ENCODE measurements around the gene MGAT5.

Gene MGAT5

DNA sequence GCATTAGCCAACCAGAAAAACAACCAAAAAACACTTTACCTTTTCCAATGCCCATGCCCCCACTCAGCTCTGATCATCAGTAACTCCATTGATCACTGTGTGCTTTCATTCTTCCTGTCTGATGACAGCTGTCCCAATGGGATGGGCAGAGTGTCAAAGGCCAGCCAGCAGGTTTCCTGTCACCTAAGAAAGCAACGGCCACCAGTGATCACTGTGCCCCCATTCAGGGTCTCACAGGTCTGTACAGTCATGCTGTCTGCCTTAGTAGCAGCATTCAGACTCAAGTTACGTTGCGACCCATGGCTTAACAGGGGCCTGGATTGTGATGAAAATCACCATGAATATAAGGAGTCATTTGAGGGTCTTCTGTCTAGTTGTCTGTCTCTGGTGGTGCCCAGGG lies 184.5 kb downstream of the MGAT5 start:
- in situ Hi-C loops (cut with MboI; ENCODE audit: low sequenced_read_pairs) = no loop called here

DNA sequence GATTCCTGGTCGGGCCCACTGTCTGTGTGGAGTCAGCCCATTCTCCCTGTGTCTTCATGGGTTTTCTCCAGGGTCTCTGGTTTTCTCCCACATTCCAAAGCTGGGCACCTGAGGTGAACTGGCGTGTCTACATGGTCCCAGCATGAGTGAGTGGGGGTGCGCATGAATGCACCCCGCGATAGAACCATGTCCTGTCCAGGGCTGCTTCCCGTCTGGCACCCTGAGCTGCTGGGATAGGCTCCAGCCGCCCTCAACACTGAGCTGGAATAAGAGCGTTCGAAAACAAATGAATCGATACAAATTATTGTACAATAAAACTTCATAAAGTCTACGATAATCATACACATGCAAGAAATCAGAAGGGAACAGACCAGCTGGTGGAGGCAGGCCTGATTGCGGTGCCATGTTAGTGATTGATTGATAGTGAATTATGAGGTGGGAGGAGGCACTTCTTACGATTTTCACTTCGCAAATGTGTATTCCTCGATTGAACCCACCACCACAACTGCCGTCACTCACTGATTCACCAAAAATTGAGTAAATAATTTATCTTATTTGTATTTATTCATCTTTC lies 186.6 kb downstream of the MGAT5 start:
- in situ Hi-C loops (cut with MboI; ENCODE audit: low sequenced_read_pairs) = no loop called here

DNA sequence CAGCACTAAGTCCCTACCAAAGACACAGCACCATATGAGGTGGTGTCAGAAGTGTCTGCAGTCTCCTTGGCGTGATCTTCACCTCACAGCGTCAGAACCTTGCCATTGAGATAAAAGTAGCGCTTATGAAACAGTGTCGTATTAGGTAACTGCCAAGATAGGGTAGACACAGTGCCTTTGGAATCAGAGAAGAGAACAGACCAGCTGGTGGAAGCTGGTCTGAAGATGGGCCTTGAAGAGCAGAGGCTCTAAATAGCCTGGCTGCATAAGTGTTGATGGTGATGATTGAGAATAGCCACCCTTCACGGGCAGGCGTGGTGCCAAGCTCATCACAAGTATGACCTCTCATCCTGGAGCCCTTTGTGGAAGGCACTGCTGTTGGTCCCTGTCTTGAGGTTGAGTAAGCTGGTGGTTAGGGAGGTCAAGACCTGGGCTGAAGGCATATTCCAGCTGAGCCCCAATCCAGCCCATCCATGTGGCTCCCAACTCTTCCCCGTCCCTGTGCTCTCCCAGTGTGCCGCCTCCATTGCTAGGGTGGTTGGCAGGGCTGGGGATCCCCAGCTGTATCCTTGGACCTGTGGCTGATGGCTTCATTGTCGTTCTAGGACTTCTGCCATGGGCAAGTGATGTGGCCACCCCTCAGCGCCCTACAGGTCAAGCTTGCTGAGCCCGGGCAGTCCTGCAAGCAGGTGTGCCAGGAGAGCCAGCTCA lies 187.4 kb downstream of the MGAT5 start:
- in situ Hi-C loops (cut with MboI; ENCODE audit: low sequenced_read_pairs) = no loop called here

DNA sequence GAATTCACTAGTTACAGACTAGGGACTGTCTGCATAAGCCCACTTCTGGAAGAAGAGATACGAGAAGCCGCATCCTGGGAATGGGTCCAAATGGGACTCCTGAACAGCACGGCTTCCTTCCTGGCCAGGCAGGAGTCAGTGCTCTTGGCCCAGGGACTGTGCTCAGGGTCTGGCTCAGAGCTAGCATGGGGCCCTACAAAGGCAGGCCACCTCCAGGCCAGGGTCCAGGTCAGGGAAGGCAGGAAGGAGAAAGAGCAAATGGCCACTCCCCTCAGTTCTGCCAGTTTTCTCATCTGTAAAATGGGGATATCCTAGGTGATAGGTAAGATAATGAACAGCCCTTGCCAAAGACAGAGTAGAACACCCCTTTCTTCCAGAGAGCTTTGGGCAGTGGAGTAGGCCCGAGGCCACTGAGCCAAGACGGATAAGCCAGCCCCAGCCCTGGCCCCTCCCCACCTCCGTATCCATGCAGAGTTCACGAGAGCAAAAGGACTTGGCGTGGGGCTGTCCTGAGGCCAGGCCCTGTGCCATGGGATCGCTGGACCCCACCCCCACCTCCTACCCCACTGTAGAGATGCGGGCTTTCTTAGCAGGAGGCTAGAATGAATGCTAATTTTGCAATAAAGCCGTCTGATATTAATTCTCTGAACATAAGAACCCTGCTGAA lies 190.1 kb downstream of the MGAT5 start:
- in situ Hi-C loops (cut with MboI; ENCODE audit: low sequenced_read_pairs) = no loop called here

DNA sequence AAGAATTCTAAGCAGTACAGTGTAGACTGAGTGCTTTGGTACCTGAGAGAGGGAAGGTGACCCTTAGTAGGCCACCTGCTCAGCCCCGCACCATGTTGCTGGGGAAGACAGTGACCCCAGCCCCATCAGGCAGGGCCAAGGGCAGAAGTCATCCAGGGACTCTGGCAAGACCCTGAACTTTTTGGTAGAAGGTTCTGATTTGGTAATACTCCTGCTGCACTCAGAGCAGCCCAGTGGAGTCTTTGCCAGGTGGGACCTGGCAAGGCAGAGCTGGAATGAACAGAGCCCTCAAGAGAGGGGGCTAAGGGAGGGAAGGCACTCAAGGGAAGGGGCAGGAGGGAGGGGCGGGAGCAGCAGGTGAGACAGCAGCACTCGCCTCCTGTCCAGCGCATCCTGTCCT lies 191.2 kb downstream of the MGAT5 start:
- in situ Hi-C loops (cut with MboI; ENCODE audit: low sequenced_read_pairs) = no loop called here

DNA sequence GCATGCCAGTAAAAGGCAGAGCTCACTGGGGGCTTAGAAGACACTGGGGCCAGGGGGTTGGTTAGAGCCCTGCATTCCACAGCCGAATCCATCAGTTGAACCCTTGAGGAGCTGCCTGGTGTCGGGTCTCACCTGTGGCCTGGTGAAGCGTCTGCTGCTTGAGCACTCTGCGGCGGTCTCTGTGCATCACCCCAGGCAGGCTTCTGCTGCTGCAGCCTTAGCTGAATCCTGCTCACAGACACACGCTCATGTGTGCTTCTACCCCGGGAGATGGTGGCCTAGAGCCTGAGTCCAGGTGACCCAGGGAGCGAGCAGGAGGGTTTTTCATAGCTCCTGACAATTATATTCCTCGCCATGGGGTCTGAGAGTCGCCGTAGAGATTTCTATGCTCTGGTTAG lies 192.1 kb downstream of the MGAT5 start:
- in situ Hi-C loops (cut with MboI; ENCODE audit: low sequenced_read_pairs) = no loop called here

DNA sequence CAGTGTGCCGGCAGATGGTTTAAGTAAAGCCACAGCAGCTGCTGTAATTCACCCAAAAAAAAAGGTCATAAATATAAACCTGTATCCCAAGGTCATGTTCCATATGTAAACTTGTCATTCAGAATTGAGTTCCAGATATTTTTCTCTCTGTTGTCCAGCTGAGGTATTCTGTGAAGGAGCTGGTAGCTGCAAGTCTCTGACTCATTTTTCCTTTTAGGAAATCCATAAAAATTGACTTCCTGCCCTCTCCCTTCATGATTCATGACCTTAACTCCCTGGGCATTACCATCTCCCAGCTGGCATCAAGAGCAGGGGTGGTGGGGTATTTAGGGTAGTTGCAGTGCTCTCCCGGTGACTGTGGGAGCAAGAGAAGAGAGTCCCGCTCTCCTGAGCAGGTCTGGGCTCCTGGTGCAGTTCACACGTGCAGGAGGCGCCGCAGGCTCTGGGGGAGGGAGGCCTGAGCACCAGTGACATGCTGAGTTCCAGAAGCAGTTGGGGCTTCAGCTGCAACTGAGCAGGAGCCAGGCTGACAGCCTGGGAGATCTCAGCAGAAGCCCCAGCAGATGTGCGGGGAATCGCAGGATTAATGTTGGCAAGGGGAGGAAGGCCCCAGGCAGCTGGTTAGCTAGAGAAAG lies 192.6 kb downstream of the MGAT5 start:
- in situ Hi-C loops (cut with MboI; ENCODE audit: low sequenced_read_pairs) = no loop called here

DNA sequence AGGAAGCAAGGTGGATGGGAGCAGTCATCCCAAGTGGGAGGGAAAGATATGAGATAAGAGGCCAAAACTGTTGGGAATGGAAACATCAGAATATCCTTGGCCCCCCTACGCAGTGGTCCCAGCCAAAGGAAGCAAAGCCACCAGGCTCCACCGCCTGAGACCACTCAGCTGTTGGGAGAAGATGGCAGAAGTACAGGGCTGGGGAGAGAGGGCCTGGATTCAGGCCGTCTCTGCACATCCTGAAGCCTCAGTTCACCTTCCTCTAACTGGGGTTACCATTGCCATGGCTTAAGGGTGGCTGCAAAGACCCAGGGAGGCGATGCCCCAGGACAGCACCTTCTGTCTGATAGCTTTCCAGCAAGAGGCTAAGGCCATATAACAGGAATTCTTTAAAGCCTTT lies 193.8 kb downstream of the MGAT5 start:
- in situ Hi-C loops (cut with MboI; ENCODE audit: low sequenced_read_pairs) = no loop called here

DNA sequence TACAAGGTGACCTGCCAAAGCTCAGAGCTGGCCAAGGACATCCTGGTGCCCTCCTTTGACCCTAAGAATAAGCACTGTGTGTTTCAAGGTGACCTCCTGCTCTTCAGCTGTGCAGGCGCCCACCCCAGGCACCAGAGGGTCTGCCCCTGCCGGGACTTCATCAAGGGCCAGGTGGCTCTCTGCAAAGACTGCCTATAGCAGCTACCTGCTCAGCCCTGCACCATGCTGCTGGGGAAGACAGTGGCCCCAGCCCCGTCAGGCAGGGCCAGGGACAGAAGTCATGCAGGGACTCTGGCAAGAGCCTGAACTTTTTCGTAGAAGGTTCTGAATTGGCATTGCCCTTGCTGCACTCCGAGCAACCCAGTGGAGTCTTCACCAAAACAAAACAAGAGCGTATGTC lies 194.8 kb downstream of the MGAT5 start:
- in situ Hi-C loops (cut with MboI; ENCODE audit: low sequenced_read_pairs) = no loop called here

DNA sequence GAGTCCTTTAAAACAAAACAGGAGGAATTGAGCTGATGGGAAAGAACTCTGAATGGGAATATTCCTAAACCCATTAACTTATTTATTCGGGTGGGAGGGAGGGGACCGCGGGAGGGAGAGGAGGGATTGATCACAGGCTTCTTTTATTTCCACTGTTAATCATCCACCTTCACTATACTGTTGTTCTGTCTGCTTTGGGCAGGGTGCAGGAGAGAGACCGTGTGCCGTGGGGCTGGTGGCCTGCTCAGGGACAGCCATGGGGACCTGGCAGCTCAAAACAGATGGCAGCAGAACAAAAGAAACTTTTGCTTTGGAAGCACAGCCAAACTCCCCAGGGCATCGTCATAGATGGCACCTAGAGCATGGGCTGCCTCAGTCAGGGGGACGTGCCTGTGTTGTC lies 195.3 kb downstream of the MGAT5 start:
- in situ Hi-C loops (cut with MboI; ENCODE audit: low sequenced_read_pairs) = no loop called here

DNA sequence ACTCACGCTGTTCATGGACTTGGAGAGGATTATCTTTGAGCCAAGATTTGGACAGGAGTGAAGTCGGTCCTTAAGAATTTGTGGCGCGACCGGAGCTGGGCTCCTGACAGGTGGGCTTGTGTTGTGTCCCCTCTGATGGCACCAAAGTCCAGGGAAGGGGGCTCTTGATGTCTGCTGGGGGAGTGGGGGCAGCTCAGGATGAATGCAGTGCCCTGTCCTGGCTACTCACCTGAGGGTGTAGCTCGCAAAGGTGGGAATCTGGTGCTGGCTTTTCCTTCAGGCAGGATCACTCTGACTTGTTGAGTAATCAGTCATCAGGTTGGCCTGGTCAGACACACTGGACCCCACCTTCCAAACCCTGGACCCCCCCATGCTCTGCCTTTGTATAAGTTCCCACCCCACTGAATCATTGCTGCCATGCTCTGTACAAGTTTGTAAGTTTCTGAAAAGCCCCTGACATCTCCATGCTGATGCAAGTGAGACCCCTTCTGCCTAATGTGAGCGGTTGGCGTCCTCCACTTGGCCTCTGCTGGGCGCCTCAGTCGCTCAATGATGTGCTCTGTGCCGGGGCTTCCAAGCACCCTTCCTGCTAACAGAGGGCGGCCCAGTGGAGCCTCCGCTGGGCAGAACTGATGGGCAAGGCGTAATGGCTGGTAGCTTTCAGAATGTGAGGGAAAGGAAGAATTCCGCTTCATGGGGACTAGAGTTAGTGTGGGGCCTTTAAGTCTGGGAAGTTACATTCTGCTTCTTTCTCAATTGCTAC lies 196.1 kb downstream of the MGAT5 start:
- in situ Hi-C loops (cut with MboI; ENCODE audit: low sequenced_read_pairs) = no loop called here

DNA sequence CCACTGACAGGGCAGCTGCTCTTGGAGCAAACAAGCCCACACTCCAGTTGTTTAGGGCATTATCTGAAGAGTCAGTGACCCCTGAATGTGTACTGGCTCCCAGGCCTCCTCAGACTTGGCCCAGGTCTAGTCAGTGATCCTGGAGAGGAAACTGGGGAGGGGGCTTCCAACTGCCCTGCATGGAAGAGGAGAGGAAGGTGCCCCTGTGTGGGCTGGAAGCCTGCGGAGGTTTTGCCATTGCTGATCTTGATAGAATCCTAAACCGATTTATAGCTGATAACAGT lies 197.4 kb downstream of the MGAT5 start:
- in situ Hi-C loops (cut with MboI; ENCODE audit: low sequenced_read_pairs) = no loop called here

DNA sequence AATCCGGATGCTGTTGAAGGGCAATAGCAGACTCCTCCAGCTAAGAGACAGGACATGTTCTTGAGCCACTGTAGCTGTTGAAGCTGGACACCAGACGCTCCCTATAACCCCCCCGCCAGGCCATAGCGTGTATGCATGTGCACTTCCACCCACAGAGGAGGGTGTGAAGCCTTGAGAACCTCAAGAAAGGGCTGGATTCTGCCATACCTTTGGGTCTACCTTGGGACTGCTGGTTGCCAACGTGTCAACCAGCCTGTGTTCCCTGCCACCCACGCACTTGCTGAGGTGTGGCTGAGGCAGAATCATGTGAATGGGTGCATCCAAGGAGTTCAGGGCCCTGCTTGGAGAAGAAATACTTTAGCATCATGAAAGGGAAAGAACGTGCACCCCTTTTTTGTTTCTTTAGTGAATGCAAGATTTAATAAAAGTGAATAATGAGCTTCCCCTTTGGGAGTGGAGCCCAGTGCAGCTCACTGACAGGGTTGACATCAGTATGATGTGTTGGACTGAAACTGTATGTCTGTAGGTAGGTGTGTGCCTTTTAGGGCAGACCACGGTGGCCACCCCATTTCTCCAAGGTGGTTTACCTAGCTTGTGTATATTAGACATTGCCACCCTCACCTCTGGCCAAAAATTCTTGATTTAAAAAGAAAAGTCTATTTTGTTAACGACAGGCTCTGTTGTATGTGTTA lies 198.3 kb downstream of the MGAT5 start:
- in situ Hi-C loops (cut with MboI; ENCODE audit: low sequenced_read_pairs) = no loop called here

DNA sequence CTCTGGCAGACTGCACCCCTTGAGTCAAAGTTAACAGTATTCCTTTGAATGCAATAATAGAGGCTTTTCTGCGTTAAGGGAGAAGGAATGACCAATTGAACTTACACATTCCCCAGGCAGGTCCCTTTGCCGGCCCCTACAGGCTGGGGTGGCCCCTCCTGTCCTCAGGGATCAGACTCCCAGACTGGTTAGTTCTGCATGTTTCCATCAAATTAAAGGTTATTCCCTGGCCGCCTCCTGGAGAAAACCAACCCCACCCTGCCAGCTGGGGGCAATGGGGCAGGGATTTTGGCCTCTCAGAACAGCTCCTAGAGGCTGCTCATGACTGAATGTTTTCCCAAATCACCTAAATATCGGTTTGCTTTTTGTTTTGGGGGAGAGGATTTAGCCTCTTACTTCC lies 199.6 kb downstream of the MGAT5 start:
- in situ Hi-C loops (cut with MboI; ENCODE audit: low sequenced_read_pairs) = no loop called here

DNA sequence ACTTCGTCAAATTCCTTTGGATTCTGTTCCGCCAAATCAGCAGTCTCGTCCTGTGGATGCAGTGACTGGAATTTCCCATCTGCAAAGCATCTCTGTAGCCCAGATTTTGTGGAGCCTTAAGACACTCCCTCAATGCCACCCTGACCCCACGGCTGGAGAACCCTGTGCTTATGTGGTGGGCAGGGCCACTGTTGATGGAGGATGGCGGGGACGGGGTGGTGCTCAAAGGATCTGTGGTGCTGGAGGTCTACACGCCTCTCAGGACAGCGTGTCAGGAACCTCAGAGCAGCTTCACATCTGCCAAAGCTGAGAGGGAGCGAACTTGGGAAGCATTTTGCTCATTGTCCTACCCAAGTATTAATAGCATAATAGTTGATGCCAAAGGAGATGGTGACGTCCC lies 200.1 kb downstream of the MGAT5 start:
- in situ Hi-C loops (cut with MboI; ENCODE audit: low sequenced_read_pairs) = no loop called here

DNA sequence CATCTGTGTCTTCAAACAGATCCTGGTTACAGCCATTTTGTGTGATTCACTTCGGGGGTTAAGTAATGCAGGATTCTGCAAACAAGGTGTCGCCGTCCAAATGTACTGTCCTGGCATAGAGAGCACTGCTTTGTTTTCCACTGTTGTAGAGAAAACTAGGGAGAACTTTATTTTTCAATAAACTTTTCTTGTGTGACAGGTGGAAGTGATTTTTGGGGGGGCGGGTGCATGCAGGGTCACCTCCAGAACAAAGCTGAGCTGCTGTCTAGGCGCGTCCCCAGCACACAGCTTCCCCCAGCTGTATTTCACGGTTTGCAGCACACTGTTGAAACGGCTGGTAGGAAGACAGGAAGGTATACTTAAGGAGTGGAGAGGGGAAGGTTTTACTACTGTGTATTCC lies 200.6 kb downstream of the MGAT5 start:
- in situ Hi-C loops (cut with MboI; ENCODE audit: low sequenced_read_pairs) = no loop called here

DNA sequence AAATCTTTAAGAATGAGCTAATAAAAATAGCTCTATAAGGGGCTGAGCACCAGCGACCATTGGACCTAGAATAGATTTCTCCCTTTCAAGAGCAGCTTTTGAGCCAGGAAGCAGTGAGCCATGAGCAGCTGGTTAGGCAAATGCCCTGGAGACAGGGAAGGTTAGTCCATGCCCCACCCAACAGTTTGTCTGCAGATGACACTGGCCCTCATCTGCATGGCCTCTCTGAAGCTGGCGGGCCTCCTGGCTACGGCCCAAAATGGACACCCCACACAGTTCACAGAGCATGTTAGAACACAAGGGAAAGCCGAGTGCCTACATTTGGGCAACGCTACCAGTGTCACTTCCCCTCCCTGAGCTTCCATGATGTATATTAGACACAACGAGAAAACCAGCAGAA lies 201.1 kb downstream of the MGAT5 start:
- in situ Hi-C loops (cut with MboI; ENCODE audit: low sequenced_read_pairs) = no loop called here

DNA sequence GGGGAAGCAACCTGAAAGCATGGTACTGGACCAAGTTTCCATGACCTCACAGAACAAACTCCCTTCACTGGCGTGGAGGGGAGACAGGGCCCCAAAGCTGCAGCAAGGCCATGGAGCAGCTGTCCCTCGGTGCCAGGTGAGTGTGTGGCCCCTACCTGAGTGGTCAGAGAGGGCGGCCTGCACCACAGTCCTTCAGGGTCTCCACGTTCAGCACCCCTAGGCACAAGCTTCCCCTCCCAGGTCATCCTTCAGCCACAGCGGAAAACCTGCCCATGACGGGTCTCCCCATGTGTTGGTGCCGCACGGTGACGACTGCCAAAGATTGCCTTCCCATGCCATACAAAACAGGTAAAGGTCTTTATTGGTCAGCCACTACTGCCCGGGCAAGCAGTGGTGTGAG lies 201.6 kb downstream of the MGAT5 start:
- in situ Hi-C loops (cut with MboI; ENCODE audit: low sequenced_read_pairs) = no loop called here

DNA sequence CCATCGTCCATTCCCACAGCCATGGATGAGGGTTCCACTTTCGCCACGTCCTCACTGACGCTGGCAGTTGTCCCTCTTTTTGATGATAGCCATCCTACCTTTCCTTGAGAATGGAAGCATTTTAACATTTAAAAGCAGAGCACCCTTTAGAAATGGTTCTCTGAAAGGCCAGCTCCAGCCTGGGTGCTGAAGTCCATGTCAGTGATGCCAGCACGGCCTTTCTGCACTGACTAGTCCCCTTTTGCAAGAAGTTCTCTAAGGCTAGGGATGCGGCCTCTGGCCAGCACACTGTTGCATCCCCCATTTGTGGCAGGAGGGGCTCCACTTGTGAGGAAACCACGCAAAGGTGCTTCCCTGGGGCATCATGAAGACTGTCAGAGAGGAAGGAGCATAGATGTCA lies 203.5 kb downstream of the MGAT5 start:
- in situ Hi-C loops (cut with MboI; ENCODE audit: low sequenced_read_pairs) = no loop called here

DNA sequence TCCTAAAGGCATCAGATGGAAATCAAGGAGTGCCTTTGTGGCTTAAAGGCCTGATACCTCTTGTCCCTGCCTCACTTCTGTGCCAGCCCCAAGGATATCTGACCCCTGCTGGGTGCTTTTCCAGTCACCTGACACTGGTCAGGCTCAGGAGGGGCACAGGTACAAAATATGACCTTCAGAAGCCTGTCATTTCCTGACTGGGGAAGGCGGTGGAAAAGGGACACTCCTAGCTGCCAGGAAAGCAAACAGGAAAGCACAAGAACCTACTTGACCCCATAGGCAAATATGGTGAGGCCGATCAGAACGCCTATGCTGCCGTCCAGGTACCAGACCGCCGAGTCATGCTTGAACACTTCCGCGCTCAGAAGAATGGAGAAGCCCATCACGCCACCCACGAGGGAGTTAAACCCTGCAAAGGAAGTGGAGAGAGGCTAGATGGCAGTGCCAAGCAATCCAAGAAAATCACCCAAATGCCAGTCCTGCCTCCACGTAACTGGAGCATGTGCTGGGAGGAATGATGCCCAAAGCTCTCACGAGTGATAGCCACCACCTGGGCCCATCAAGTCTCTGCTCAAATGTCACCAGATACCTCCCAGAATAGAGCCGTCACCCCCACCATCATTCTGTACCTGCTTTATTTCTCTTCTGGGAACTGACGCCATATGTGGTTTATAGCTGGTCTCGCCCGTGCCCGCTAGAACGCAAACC lies 204.0 kb downstream of the MGAT5 start:
- in situ Hi-C loops (cut with MboI; ENCODE audit: low sequenced_read_pairs) = no loop called here

Data from HL-60/S4 treated with phorbol 12-myristate 13-acetate at 8.2 ng/mL for 4 days and 3 days (cell line).